Mesenteric fat pad (tissue), 1 donor: Measurements from ENCODE around the gene C1orf232. TPM values are rescaled to one million over a fixed set of nuclear protein-coding genes. Genes with fewer than 3 reads are reported as not detected.

ENCODE experiments used
- DNase-seq: peaks from one replicate; pipeline ENCODE4 v3.0.0-alpha.2; 2020; ENCODE audit warnings: low spot score
- total RNA-seq: library from RNA; stranded (reverse); fragmentation: NEBNext Ultra II Directional; extraction: Animal tissue kit (Norgen Biotek cat#: 25700); gene quantifications from one replicate; pipeline ENCODE4 v1.2.1, GENCODE V29; 2021
- donor health status: DM: yes; HTN: yes; CAD: no.

Gene C1orf232
- total RNA-seq, 1 donor from 2014 or later: not detected

DNA sequence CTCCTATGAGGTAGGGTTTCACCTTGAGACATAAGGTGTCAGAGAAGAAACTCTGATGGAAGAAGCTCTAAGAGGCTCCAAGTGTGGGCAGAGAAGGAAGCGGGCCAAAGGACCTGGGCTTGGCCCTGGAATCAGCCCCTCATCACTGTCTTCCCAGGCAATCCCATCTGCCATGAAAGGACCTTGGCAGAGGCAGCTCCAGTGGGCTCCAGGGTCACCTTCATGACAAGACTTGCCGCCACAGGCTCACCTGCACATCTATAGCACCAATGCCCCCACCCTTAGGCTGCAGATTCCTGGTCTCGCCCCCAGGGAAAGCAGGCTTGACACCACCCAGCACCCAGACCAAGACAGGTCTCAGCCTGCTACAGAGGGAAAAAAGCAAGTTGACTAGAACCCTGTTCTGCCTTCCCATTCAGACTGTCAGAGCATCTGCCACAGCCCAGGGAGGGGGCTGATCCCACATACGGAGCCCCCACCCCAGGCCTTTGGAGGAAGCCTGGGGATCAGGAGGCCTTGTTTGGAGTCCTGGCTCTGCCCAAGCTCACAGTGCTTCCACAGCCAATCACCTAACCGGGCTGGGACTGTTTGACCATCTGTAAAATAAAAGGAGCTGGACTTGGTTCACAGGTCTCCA, 10.4 kb downstream of the C1orf232 start:
- peak; percentile 65 for DNase-seq

- peak; percentile 59 for DNase-seq
Observed at GRCh38 chr1:26156285-26157038, 12.3 kb downstream of the C1orf232 start.

GRCh38 chr1:26155370-26156284, 13.1 kb downstream of the C1orf232 start:
- DNase-seq: peak; percentile 84

- peak; percentile 88 for DNase-seq
Observed at GRCh38 chr1:26154750-26155149, 14.0 kb downstream of the C1orf232 start.

GRCh38 chr1:26153966-26154532, 14.7 kb downstream of the C1orf232 start:
- DNase-seq: peak; percentile 41

DNA sequence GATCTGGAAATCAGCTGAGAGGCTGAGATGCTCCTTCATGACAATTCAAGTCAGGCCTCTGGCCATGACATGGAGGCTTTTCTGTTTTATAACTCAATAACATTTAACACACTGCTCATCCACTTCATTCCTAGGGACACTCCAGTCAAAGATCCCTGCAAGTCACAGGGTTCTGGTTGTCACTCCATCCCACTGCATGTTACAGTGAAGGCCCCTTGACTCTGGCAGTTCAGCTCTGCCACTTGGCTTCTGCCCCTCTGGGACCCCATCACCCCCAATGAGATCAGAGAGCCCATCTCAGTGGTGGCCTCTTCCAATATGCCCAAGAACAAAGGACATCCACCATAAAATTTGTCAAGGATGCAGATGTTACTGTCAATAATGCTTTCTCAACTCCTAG, 19.9 kb downstream of the C1orf232 start:
- DNase-seq: peak; percentile 11

DNA sequence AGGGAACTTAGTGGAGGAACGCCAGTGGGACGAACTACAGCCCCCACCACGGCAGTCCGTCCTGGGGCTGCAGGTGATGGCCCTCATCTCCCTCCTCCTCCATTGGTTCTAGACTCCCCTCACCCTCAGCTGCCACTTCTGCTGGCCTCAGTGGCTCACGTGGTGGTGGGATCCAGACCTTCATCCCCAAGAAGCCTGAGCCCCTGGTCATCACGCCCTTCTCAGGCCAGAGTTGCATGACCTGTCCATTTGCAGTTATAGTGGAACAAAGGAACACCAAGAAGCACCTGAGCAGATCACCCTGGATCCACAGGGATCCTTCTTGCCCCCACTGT, 22.8 kb downstream of the C1orf232 start:
- DNase-seq: no peak

- DNase-seq: no peak
Observed at GRCh38 chr1:26145041-26145959, 23.5 kb downstream of the C1orf232 start.

DNA sequence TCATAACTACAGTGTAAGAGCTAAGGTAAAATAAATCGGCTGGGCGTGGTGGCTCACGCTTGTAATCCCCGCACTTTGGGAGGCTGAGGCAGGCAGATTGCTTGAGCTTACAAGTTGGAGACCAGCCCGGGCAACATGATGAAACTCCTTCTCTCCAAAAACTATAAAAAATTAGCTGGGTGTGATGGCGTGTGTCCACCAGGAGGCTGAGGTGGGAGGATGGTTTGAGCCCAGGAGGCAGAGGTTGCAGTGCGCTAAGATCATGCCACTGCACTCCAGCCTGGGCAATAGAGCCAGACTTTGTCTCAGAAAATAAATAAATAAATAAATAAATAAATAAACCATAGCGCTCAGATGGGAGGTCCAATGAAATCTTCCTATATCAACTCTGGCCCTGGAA, 26.6 kb downstream of the C1orf232 start:
- no peak for DNase-seq

DNA sequence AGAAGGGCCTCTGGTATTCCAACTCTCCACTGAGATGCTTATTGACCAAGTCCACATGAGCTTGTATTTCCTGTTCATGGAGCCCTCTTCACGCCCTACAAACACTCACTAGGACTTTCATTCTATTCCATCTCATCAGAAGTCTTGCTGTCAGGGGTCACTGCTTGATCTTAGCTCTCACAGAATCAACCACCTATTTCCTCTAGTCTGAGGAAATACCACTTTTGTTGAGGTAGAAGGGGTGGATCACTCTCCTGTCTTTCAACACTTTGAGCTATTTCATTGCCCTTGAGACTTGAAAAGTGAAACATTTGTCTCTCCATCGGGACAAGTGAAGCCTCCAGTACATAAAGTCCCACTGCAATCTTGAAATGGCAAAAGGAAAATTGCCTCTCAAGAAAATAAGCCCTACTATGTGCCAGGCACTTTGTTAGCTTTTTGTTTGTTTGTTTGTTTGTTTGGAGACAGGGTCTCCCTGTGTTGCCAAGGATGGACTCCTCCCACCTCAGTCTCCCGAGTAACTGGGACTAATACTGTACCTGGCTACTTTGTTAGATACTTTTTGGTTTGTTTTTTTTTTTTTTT, 29.7 kb downstream of the C1orf232 start:
- no peak for DNase-seq

- DNase-seq: no peak
Observed at GRCh38 chr1:26134466-26134865, 34.3 kb downstream of the C1orf232 start.

- no peak for DNase-seq
Observed at GRCh38 chr1:26132834-26133167, 36.0 kb downstream of the C1orf232 start.

DNA sequence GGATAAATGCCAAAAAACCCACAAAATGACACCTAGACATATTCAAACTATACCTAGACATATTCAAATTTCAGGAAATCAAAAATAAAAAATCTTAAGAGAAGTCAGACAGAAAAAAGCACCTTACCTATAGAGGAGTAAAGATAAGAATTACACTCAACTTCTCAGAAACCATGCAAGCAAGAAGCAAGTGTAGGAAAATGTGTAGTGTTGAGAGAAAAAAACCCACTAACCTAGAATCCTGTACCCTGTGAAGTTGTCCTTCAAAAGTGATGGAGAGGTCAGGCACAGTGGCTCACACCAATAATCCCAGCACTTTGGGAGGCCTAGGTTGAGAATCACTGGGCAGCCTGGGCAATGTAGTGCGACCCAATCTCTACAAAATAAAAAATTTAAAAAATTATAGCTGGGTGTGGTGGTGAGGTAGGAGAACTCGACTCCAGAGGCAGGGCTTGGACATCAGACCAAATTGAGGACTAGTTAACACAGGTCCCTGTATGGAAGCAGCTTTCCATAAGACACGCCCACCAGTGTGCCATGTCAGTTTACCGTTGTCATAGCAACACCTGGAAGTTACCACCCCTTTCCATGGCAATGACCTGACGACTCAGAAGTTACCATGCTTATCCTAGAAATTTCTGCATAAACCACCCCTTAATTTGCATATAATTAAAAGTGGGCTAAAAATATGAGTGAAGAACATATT, 36.5 kb downstream of the C1orf232 start:
- DNase-seq: no peak

- no peak for DNase-seq
Observed at GRCh38 chr1:26130695-26131094, 38.1 kb downstream of the C1orf232 start.

DNA sequence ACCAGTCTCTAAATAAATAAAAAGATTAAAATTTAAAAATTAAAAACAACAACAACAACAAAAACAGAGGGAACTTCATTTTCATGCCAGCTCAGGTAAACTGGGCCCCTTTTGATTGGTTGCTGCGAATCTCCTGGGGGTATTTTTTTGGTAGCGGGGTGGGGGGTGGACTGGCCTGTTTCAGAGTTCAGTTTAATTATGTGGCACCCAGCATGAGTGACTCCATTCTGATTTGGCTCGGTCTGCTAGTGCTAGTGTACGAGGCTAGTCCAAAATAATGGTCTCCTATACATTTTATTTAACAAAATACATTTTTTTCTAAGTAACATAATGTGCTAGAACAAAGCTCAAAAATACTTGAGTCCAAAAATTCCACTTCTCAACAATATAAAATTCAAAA, 39.0 kb downstream of the C1orf232 start:
- DNase-seq: no peak

GRCh38 chr1:26127235-26128163, 41.3 kb downstream of the C1orf232 start:
- no peak for DNase-seq

DNA sequence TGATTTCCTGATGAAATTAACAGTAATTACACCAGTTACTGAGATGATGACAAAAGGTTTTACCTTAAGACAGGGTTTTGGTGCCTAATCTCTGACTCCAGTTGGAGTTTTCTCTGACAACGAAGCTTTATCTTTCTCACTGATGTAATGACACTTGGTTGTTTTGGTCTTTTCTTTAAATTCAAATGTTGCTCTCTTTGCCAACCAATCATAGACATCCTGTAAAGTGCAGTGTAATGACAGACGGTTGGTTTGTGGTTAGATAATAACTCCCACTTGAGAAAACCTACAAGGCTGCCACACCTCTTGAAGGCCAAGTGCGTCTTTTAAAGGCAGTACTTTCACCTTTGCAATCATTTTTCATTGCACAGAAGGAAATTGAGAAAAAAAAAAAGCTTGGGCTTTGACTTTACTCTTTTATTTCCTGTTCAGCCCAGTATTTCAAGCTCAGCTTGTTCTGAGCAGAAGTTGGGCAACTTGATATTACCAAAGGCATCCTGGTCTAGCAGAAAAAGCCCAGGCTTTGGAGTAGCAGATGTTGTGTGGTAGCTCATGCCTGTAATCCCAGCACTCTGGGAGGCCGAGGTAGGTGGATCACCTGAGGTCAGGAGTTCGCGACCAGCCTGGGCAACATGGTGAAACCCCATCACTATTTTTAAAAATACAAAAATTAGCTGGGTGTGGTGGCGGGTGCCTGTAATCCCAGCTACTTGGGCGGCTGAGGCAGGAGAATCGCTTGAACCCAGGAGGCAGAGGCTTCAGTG, 42.3 kb downstream of the C1orf232 start:
- no peak for DNase-seq

GRCh38 chr1:26125946-26126320, 42.8 kb downstream of the C1orf232 start:
- no peak for DNase-seq
